IMR-90 (cell line): ENCODE measurements around the gene ANKS3. TPM values are rescaled to one million over a fixed set of nuclear protein-coding genes. Genes with fewer than 3 reads are reported as not detected.

Experiments
- ATAC-seq: fragments of 200-7000 bp; cut with Tn5 transposase; 2 replicates; pipeline ENCODE4 v1.9.1; 2020; ENCODE audit warnings: low read depth, mild to moderate bottlenecking, moderate library complexity
- BruUV-seq: library from RNA; stranded (reverse); fragments of 400-500 nt; replicated peaks from 2 replicates; lab custom pipeline; 2021; lab: Mats Ljungman, UMichigan
- CTCF ChIA-PET: fragments of 300-600 bp; formaldehyde crosslinking; extraction: SDS; loops from one replicate; lab custom pipeline; 2021; ENCODE audit warnings: antibody characterized with exemption; lab: Yijun Ruan, JAX
- POLR2A ChIA-PET: fragments of 300-600 bp; sonication (Branson Sonifier 250); formaldehyde crosslinking; loops from one replicate; lab custom pipeline; 2022; ENCODE audit warnings: antibody characterized with exemption; ENCODE audit not compliant: unreplicated experiment; lab: Charles Lee
- DNase-seq: peaks from one replicate; pipeline ENCODE4 v3.0.0; 2013
- H2AFZ ChIP-seq: replicated peaks from 2 replicates; pipeline ENCODE3; 2013; ENCODE audit warnings: low read length, mild to moderate bottlenecking; ENCODE audit not compliant: poor library complexity
- H2AK5ac ChIP-seq: 2 replicates; pipeline ENCODE4 v1.6.1; 2013; ENCODE audit warnings: low read depth, low read length, inconsistent platforms
- H2AK9ac ChIP-seq: replicated peaks from 2 replicates; pipeline ENCODE3; 2013; ENCODE audit warnings: mild to moderate bottlenecking, low read depth, low read length, moderate library complexity; ENCODE audit not compliant: poor library complexity
- H2BK120ac ChIP-seq: 2 replicates; pipeline ENCODE4 v1.6.1; 2013; ENCODE audit warnings: low read depth, low read length, inconsistent platforms
- H2BK15ac ChIP-seq: 3 replicates; pipeline ENCODE4 v1.6.1; 2013; ENCODE audit warnings: low read depth, low read length, inconsistent platforms
- H2BK20ac ChIP-seq: 2 replicates; pipeline ENCODE4 v1.6.1; 2013; ENCODE audit warnings: low read depth, mild to moderate bottlenecking, inconsistent platforms, low read length, moderate library complexity
- H2BK5ac ChIP-seq: 2 replicates; pipeline ENCODE4 v1.6.1; 2013; ENCODE audit warnings: mild to moderate bottlenecking, low read depth, low read length, inconsistent platforms; ENCODE audit not compliant: poor library complexity, severe bottlenecking
- H3K14ac ChIP-seq: replicated peaks from 2 replicates; pipeline ENCODE4 v1.6.1; 2013; ENCODE audit warnings: low read depth, low read length, inconsistent platforms
- H3K18ac ChIP-seq: 2 replicates; pipeline ENCODE4 v1.6.1; 2013; ENCODE audit warnings: low read depth, low read length, control low read depth
- H3K23ac ChIP-seq: 2 replicates; pipeline ENCODE4 v1.6.1; 2013; ENCODE audit warnings: low read depth, low read length, inconsistent platforms
- H3K27ac ChIP-seq: 2 replicates; pipeline ENCODE4 v1.5.1; 2013; ENCODE audit warnings: mild to moderate bottlenecking, control low read depth, low read length; ENCODE audit not compliant: insufficient read depth
- H3K27me3 ChIP-seq: 2 replicates; pipeline ENCODE4 v1.6.1; 2013; ENCODE audit warnings: low read length; ENCODE audit not compliant: control insufficient read depth, insufficient read depth
- H3K36me3 ChIP-seq: 2 replicates; pipeline ENCODE4 v1.6.1; 2013; ENCODE audit warnings: low read length, mixed read lengths; ENCODE audit not compliant: control insufficient read depth, insufficient read depth
- H3K4ac ChIP-seq: 2 replicates; pipeline ENCODE4 v1.6.1; 2013; ENCODE audit warnings: low read depth, low read length, inconsistent platforms
- H3K4me1 ChIP-seq: 2 replicates; pipeline ENCODE4 v1.6.1; 2013; ENCODE audit warnings: low read length, mixed read lengths; ENCODE audit not compliant: control insufficient read depth, insufficient read depth
- H3K4me2 ChIP-seq: 2 replicates; pipeline ENCODE4 v1.6.1; 2013; ENCODE audit warnings: low read depth, mild to moderate bottlenecking, control low read depth, low read length, moderate library complexity
- H3K4me3 ChIP-seq: 2 replicates; pipeline ENCODE4 v1.5.1; 2013; ENCODE audit warnings: low read depth, mild to moderate bottlenecking, control low read depth, low read length, moderate library complexity; ENCODE audit not compliant: insufficient read depth
- H3K56ac ChIP-seq: 2 replicates; pipeline ENCODE4 v1.6.1; 2013; ENCODE audit warnings: low read length, inconsistent platforms; ENCODE audit not compliant: insufficient read depth; ENCODE audit errors: extremely low read depth
- H3K79me1 ChIP-seq, 2 experiments: 2 replicates each; pipeline ENCODE4 v1.6.1; 2013; ENCODE audit warnings: low read length in 2 of 2, inconsistent platforms in 1 of 2, low read depth in 1 of 2
- H3K9ac ChIP-seq: 2 replicates; pipeline ENCODE4 v1.6.1; 2013; ENCODE audit warnings: low read depth, low read length, control low read depth
- H3K9me1 ChIP-seq: 2 replicates; pipeline ENCODE4 v1.6.1; 2013; ENCODE audit warnings: low read length, inconsistent platforms; ENCODE audit not compliant: insufficient read depth
- H3K9me3 ChIP-seq: 2 replicates; pipeline ENCODE4 v1.6.1; 2013; ENCODE audit warnings: low read length; ENCODE audit not compliant: control insufficient read depth, insufficient read depth
- H4K20me1 ChIP-seq: 2 replicates; pipeline ENCODE4 v1.6.1; 2013; ENCODE audit warnings: low read length, inconsistent platforms; ENCODE audit not compliant: insufficient read depth
- H4K5ac ChIP-seq: 2 replicates; pipeline ENCODE4 v1.6.1; 2013; ENCODE audit warnings: mild to moderate bottlenecking, low read depth, low read length, control low read depth
- H4K8ac ChIP-seq, 2 experiments: 2 replicates each; pipeline ENCODE4 v1.6.1; 2013; ENCODE audit warnings: low read depth in 2 of 2, low read length in 2 of 2, control low read depth in 1 of 2, inconsistent platforms in 1 of 2
- H4K91ac ChIP-seq: 2 replicates; pipeline ENCODE4 v1.6.1; 2013; ENCODE audit warnings: low read depth, low read length, inconsistent platforms; ENCODE audit not compliant: insufficient read depth
- CEBPB ChIP-seq: IDR thresholded peaks from 2 replicates; pipeline ENCODE4 v1.6.1; 2012; ENCODE audit warnings: low read depth, low read length, improper control_type of control experiment
- CHD1 ChIP-seq: IDR thresholded peaks from 2 replicates; pipeline ENCODE4 v1.6.1; 2012; ENCODE audit warnings: low read depth, low read length, improper control_type of control experiment
- POLR2A ChIP-seq: IDR thresholded peaks from 2 replicates; pipeline ENCODE4 v1.6.1; 2012; ENCODE audit warnings: mild to moderate bottlenecking, low read depth, low read length
- RAD21 ChIP-seq: IDR thresholded peaks from 2 replicates; pipeline ENCODE4 v1.6.1; 2012; ENCODE audit warnings: low read length, improper control_type of control experiment
- WGBS, 2 experiments: methylation state at CpG; one replicate each; pipeline versions ENCODE4 v1.1.5 to v1.1.7; 2013; ENCODE audit warnings: missing lambda C conversion rate in 2 of 2; ENCODE audit not compliant: insufficient read length in 1 of 2; ENCODE audit errors: extremely low coverage in 2 of 2; 5-methylcytosine and 5-hydroxymethylcytosine counted together
- dilution Hi-C: fragments of 300-500 bp; cut with HindIII; formaldehyde crosslinking; loops from one replicate; pipeline ENCODE4 v1.14.3; 2018; ENCODE audit warnings: low sequenced_read_pairs; ENCODE audit not compliant: unreplicated experiment
- in situ Hi-C: fragments of 300-500 bp; cut with MboI; formaldehyde crosslinking; loops from 3 replicates; pipeline ENCODE4 v1.14.3; 2019; ENCODE audit warnings: low sequenced_read_pairs, inconsistent platforms, mixed read lengths
- intact Hi-C: fragments of 100-400 bp; cut with micrococcal nuclease; formaldehyde crosslinking; loops from 2 replicates; pipeline ENCODE4 v1.10.0; 2022
- polyA plus RNA-seq, 3 experiments: library from polyadenylated mRNA; depleted of rRNA; stranded (reverse); fragments of >200 nt; gene quantifications; 2 replicates each; pipeline ENCODE4 v1.2.3, GENCODE V29; 2012; ENCODE audit warnings: low replicate concordance in 1 of 3
- total RNA-seq: library from RNA; depleted of rRNA; stranded (reverse); fragments of >200 nt; gene quantifications from 2 replicates; pipeline ENCODE4 v1.2.3, GENCODE V29; 2012

The ANKS3 gene
- total and polyA plus RNA-seq, 2 of the 4 experiments (the other 2 are of a cell fraction): 24.4 to 25.0 TPM

DNA sequence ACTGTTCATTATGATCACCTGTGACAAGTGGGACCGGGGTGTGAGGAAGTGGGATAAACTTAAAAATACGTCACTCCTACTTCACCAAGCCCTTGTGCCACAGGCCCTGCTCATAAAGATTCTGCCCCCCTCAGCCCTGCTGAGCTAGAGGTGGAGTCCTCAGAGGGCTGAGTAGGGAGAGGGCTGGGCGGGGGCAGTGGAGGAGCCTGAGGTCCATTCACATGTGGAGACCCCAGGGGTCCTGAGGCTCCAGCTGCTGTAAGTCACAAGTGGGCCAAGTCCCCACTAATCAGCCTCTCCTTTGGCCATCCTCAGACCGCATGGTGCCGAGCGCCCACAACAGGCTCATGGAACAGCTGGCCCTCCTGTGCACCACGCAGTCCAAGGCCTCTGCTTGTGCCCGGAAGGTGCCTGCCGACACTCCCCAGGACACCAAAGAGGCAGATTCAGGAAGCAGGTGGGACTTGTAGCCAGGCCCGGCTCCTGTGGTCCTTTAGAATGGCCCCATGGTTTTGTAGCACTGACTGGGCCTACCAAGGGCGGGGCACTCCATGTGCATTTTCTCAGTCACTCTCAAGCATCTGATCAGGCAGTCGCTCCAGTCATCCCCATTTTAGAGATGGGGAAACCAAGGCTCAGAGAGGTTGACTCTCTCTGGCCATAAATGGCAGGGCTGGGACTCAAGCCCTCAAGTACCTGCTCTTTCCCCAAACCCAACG, 10.6 kb upstream of the ANKS3 start:
- Histone ChIP-seq H4K91ac (no peak overlapping the region), H2AK5ac (no peak overlapping the region), H3K4me3 (no peak overlapping the region), H4K5ac (no peak overlapping the region), H3K9me3 (no peaks in the 10 kb centered on the region), H2BK20ac (no peak overlapping the region), H3K27ac (no peak overlapping the region), H3K36me3 (no peaks in the 10 kb centered on the region; the same call in 1 of the 2 replicates), H3K9me1 (no peaks in the 10 kb centered on the region), H3K14ac (no peak overlapping the region), H3K9ac (no peak overlapping the region), H3K56ac (no peak overlapping the region), H2AFZ (no peak overlapping the region), H2BK15ac (no peak overlapping the region), H3K27me3 (no peaks in the 10 kb centered on the region), H4K20me1 (no peaks in the 10 kb centered on the region), H3K4me2 (no peak overlapping the region), H2BK5ac (no peak overlapping the region), H3K18ac (no peak overlapping the region), H3K79me1 (0 out of 4 replicates have a peak, but pooled peaks cover 0 to under 1% of the 10 kb centered on the region in 2 experiments), H3K4me1 (no peaks in the 10 kb centered on the region), H3K23ac (no peak overlapping the region), H2AK9ac (no peak overlapping the region), H4K8ac (no peak overlapping the region), H2BK120ac (no peak overlapping the region), H3K4ac (no peak overlapping the region)
- ATAC-seq (no peak), DNase-seq (no peak)
- ChIA-PET POLR2A (no interaction called here), CTCF (no interaction called here)
- intact Hi-C loops (no loop called here), dilution Hi-C loops (no loop called here), in situ Hi-C loops (no loop called here)
- TF ChIP-seq POLR2A (no peak), CHD1 (no peak), CEBPB (no peak), RAD21 (no peak)
- no TSS peak for BruUV-seq
- 92% methylated on average over 8 of the region's 13 CpGs; no CpG with 5 or more reads in 1 of the 2 experiments for WGBS, 2 experiments
